OCI-LY7 (cell line): ENCODE data around the gene GOLGA8A. TPM values are rescaled to one million over a fixed set of nuclear protein-coding genes. Genes with fewer than 3 reads are reported as not detected.

Experiments
- BruUV-seq: library from RNA; stranded (reverse); fragments of 400-500 nt; replicated peaks from 2 replicates; lab custom pipeline; 2021; lab: Mats Ljungman, UMichigan
- CTCF ChIA-PET: fragments of 300-600 bp; sonication (Branson Sonifier 250); formaldehyde crosslinking; loops from one replicate; lab custom pipeline; 2022; ENCODE audit warnings: antibody characterized with exemption; ENCODE audit not compliant: unreplicated experiment; lab: Charles Lee
- POLR2A ChIA-PET: fragments of 300-600 bp; sonication (Branson Sonifier 250); formaldehyde crosslinking; loops from one replicate; lab custom pipeline; 2022; ENCODE audit warnings: antibody characterized with exemption; lab: Charles Lee
- DNase-seq: peaks from one replicate; pipeline ENCODE4 v3.0.0-alpha.2; 2015; ENCODE audit warnings: low spot score
- H2AFZ ChIP-seq: fragments of 200-600 bp; sonication (generic), shearing (Covaris generic); 2 replicates; pipeline ENCODE4 v1.6.1; 2014; ENCODE audit warnings: mild to moderate bottlenecking, antibody characterized with exemption, low read length, moderate library complexity
- H3K27ac ChIP-seq: fragments of 200-600 bp; sonication (generic); 2 replicates; pipeline ENCODE4 v1.5.1; 2014; ENCODE audit warnings: mixed run types, low read depth, mild to moderate bottlenecking, moderate library complexity, low read length, inconsistent platforms; ENCODE audit not compliant: poor library complexity, severe bottlenecking
- H3K36me3 ChIP-seq: fragments of 200-600 bp; sonication (generic); 2 replicates; pipeline ENCODE4 v1.6.1; 2014; ENCODE audit warnings: mild to moderate bottlenecking, antibody characterized with exemption, low read length, moderate library complexity, mixed read lengths; ENCODE audit not compliant: insufficient read depth
- H3K4me1 ChIP-seq: fragments of 200-600 bp; sonication (generic); 2 replicates; pipeline ENCODE4 v1.5.1; 2014; ENCODE audit warnings: mild to moderate bottlenecking, low read length; ENCODE audit not compliant: insufficient read depth, poor library complexity, severe bottlenecking
- H3K4me2 ChIP-seq: fragments of 200-600 bp; sonication (generic); 2 replicates; pipeline ENCODE4 v1.6.1; 2014; ENCODE audit warnings: mild to moderate bottlenecking, low read length
- H3K4me3 ChIP-seq: fragments of 200-600 bp; sonication (generic); 2 replicates; pipeline ENCODE4 v1.5.1; 2014; ENCODE audit warnings: mild to moderate bottlenecking, low read depth, low read length; ENCODE audit not compliant: poor library complexity, severe bottlenecking
- H3K79me2 ChIP-seq: fragments of 200-600 bp; sonication (generic); 2 replicates; pipeline ENCODE4 v1.6.1; 2016; ENCODE audit warnings: low read depth, mild to moderate bottlenecking, low read length, moderate library complexity, mixed read lengths; ENCODE audit not compliant: insufficient read depth
- H3K9me2 ChIP-seq: fragments of 200-600 bp; sonication (generic); 2 replicates; pipeline ENCODE4 v1.6.1; 2016; ENCODE audit warnings: mild to moderate bottlenecking, low read length, mixed read lengths; ENCODE audit not compliant: insufficient read depth
- H3K9me3 ChIP-seq: fragments of 200-600 bp; sonication (generic); 2 replicates; pipeline ENCODE4 v1.6.1; 2014; ENCODE audit warnings: mild to moderate bottlenecking, mixed run types, low read length, mixed read lengths
- H4K20me1 ChIP-seq: fragments of 200-600 bp; sonication (generic); 2 replicates; pipeline ENCODE4 v1.6.1; 2014; ENCODE audit warnings: mild to moderate bottlenecking, antibody characterized with exemption, low read length, moderate library complexity, mixed read lengths; ENCODE audit not compliant: insufficient read depth
- CTCF ChIP-seq: fragments of 200-600 bp; sonication (generic); conservative IDR thresholded peaks from 2 replicates; pipeline ENCODE4 v1.5.1; 2014; ENCODE audit warnings: mild to moderate bottlenecking, antibody characterized with exemption, low read length, moderate library complexity, mixed read lengths
- EZH2phosphoT487 ChIP-seq: fragments of 200-600 bp; sonication (generic); IDR thresholded peaks from 2 replicates; pipeline ENCODE4 v1.6.1; 2018; ENCODE audit warnings: low read depth, borderline replicate concordance, mild to moderate bottlenecking, mixed run types, antibody characterized with exemption, low read length, moderate library complexity, mixed read lengths
- intact Hi-C: fragments of 100-400 bp; cut with micrococcal nuclease; formaldehyde crosslinking; loops from one replicate; pipeline ENCODE4 v1.10.0; 2022; ENCODE audit not compliant: unreplicated experiment
- total RNA-seq, 2 experiments: library from RNA; depleted of rRNA in 1 of 2; stranded (reverse); fragments of >200 nt in 1 of 2; shearing (Covaris generic) in 1 of 2; gene quantifications; 2 replicates each; pipeline ENCODE4 v1.2.3, GENCODE V29; 2014 to 2022

The GOLGA8A gene
- total RNA-seq, 2 experiments from 2014 or later, result 8.5 to 10.7 TPM

- intact Hi-C loops, result no loop called here
- POLR2A ChIA-PET, result no interaction called here
- DNase-seq, result no peak
- Histone ChIP-seq H3K4me1 (no peaks in the 10 kb centered on the region), H3K9me2 (no peaks in the 10 kb centered on the region), H3K9me3 (no peaks in the 10 kb centered on the region), H3K79me2 (no peaks in the 10 kb centered on the region), H3K4me2 (no peak overlapping the region), H4K20me1 (no peaks in the 10 kb centered on the region), H2AFZ (no peak overlapping the region), H3K27ac (no peak overlapping the region), H3K4me3 (no peak overlapping the region), H3K36me3 (no peaks in the 10 kb centered on the region)
- no TSS peak for BruUV-seq
- TF ChIP-seq CTCF (no peak), EZH2phosphoT487 (no peak)
- CTCF ChIA-PET, result no interaction called here
These were observed 43.8 kb upstream of the GOLGA8A start for GRCh38 chr15:34481370-34481769.

GRCh38 chr15:34473840-34474239, 36.2 kb upstream of the GOLGA8A start:
- no peak overlapping the region for H2AFZ ChIP-seq
- no peaks in the 10 kb centered on the region for H3K9me3 ChIP-seq
- intact Hi-C loops, result no loop called here
- TF ChIP-seq CTCF, result no peak
- no peak for TF ChIP-seq EZH2phosphoT487
- CTCF ChIA-PET, result no interaction called here
- H3K4me3 ChIP-seq, result no peak overlapping the region
- DNase-seq, result no peak
- H3K27ac ChIP-seq, result no peak overlapping the region
- POLR2A ChIA-PET, result interaction anchor here (0.7 to 0.9 kb wide), 2 partner anchors 20 to 265 kb away, joined by 3 read pairs; no protein-coding TSS in a partner anchor
- BruUV-seq, result no TSS peak
- H4K20me1 ChIP-seq, result no peaks in the 10 kb centered on the region
- no peaks in the 10 kb centered on the region for H3K4me1 ChIP-seq
- no peaks in the 10 kb centered on the region for H3K36me3 ChIP-seq
- no peaks in the 10 kb centered on the region for H3K9me2 ChIP-seq
- H3K4me2 ChIP-seq, result no peak overlapping the region
- no peaks in the 10 kb centered on the region for H3K79me2 ChIP-seq

- CTCF ChIA-PET, result no interaction called here
- BruUV-seq, result no TSS peak
- DNase-seq, result no peak
- H2AFZ ChIP-seq, result no peak overlapping the region
- no peak overlapping the region for H3K4me3 ChIP-seq
- POLR2A ChIA-PET, result no interaction called here
- no peaks in the 10 kb centered on the region for H4K20me1 ChIP-seq
- H3K9me2 ChIP-seq, result no peaks in the 10 kb centered on the region
- no peaks in the 10 kb centered on the region for H3K4me1 ChIP-seq
- no peak overlapping the region for H3K27ac ChIP-seq
- TF ChIP-seq CTCF (no peak), EZH2phosphoT487 (no peak)
- no peaks in the 10 kb centered on the region for H3K9me3 ChIP-seq
- no peaks in the 10 kb centered on the region for H3K36me3 ChIP-seq
- no peak overlapping the region for H3K4me2 ChIP-seq
- H3K79me2 ChIP-seq, result no peaks in the 10 kb centered on the region
- intact Hi-C loops, result no loop called here
These were observed 35.3 kb upstream of the GOLGA8A start for GRCh38 chr15:34472947-34473346.
